ENCODE measurements around the gene MRFAP1L1.

MRFAP1L1 gene

DNA sequence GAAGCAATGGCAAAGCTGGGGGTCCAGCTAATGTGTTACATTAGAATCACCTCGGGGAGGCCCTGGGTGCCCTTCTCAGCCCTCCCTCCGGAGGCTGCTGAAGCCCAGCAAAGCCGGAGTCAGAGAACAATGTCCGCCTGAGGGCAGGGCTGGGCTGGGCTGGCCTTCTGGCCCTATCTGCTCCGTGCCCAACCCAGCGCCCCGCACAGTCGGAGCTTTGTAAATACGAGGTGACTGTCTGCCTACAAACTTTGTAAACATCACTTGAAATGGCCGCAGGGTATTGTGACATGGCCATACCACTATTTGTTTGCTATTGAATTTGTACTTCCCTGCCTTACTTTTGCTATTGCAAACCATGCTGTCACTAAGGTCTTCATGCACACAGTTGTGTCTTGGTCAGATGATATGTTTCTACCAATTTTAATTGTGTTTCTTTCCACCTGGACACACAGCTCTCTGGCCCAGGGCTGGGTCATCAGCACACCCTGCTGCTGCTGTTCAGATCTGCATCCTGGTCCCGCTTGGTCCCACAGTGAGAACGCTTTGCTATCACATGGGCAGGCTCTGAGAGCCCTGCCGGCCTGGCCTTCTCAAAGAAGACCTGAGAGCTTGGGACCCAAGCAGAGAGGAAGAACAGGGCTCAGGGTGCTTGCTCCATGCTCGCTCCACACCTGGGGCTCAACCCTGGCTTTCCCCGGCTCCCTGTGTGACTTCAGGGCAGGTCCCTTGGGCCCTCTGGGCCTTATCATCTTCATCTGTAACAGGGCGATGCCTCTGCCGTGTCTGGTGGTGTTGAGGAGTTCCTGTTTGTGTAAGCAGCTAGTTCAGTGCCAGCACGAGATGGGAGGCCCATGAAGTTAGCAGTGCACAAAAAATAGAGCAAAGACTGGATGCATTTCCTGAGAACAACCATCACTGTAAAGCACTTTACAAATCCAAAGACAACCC, 13.7 kb downstream of the MRFAP1L1 start:
- no peak for DNase-seq
- intact Hi-C loops (cut with DNase I) = no loop called here

DNA sequence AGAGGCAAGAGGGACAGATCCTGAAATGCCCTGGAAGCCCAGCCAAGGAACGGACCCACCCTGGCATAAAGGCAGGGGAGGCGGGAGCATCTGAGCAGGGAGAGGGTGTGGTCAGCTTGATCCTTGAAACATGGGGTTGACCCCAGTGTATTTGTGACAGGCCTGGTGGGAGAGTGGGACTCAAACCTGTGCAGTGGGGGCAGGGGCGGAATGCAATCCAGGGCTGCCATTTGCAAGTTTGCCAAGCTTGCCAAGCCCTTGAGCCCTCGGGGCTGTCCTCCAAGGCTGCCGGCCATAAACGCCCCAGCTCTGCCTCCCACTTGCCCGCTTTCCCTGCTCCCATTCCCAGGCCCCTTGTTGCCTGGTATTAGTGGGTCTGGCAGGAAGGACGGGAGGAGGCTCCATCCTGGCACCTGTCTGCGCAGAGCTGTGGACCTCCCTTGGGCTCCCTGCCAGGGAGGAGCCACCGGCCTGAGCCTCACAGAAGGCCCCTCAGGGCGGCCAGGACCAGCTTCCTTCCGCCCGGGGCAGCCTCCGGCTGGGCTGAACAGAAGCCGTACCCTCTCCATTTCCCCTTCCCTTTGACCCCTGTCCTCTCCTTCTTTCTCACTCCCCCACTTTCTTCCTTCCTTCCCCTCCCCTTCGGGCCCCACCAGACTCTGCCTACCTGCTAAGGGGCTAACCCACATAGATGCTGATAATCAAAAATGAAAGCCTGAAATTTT, 15.3 kb downstream of the MRFAP1L1 start:
- DNase-seq = no peak
- intact Hi-C loops (cut with DNase I) = no loop called here

DNA sequence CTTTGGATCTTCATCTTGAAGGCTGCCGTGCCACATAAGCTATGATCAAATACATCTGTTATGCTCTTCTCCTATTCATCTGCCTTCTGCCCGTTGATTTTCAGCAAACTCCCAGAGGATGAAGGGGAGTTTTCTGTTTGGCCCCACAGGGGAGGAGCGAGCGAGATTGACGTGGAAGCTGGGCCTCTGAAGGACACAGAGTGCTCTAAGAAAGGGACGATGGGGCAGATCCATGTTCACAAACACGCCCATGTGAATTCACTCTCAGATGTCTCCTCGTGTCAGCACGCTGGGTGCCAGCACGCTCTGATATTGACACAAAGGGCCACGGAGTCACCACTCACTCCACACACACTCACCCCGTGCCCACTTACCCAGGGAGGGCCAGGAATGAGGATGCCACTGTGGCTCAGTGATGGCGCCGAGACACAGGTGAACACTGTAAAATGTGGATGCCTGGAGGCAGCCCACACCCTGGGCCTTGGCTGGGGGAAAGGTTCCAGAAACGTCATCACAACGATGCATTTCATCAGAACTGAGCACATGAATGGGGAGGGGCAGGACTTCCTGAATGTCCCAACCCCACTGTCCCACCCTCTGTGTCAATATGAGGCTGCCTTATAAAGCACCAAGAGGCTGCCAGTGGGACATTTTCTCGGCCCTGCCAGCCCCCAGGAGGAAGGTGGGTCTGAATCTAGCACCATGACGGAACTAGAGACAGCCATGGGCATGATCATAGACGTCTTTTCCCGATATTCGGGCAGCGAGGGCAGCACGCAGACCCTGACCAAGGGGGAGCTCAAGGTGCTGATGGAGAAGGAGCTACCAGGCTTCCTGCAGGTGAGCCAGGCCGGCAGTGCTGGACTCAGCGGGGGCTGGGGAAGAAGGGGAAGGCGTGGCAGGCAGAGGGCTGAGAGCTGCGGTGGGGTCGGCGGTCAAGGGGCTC, 16.2 kb downstream of the MRFAP1L1 start, which contains the start of gene S100P:
TSS of gene S100P (plus strand) at position 648 of the 946 bp plus-strand sequence. CDS start at position 703, 55 bp downstream.
- DNase-seq = no peak
- intact Hi-C loops (cut with DNase I) = no loop called here

DNA sequence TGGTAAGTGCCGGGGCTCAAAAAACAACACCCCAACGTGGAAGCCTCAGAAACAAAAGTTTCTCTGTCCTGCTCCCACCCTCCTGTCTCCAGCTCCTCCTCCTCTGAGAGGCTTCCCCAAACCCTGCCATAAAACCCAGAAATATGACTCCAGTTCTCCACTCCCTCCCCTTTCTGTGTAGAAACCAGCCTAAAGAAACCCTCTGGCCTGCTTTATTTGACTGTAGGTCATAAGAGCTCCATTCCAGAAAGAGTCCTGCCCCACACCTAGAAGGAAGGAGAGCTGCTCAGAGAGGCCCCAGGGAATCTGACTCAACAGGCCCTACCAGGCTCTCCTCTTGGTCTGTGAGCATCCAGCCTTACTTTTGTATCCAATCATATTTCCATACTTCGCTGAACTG, 16.9 kb downstream of the MRFAP1L1 start:
- intact Hi-C loops (cut with DNase I) = no loop called here
- DNase-seq = no peak

DNA sequence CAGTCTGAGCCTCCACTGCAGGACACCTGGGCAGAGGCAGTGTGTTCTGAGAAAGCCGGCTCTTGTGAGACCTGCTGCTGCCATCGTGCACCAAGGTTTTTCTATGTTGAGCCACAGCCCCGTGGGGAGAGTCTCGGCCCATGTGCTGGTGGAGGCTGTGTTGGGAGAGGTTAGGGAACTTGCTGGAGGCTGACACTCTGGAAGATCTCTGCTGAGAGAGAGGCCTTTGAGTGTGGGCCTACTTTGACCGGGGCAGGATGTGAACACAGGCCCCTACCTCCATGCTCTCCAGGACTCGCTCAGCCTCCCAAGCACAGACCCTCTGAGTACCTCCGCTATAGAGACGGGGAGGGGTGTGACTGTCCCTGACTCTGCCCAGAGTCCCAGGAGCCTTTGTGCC, 17.3 kb downstream of the MRFAP1L1 start:
- intact Hi-C loops (cut with DNase I) = no loop called here
- no peak for DNase-seq

DNA sequence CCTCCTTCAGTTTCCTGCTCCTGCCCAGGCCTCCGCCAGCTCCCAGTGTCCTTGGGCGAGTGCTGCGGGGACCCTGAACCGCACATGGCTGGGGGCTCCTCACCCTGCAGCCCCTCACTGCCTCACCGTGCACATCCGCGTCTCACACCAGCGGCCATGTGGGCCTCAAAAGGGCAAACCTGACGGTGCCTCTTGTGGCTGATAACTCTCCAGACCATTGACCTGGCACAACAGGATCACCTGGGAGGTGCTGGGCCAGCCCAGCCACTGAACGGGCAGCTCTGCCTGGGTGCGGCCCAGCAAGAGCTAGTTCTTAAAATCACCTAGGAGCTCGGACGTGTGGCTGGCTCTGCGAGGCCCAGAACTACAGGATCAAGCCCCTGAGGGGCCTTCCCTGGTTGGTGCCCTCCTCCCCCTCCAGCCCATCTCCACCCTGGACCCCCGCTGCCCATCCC, 20.1 kb downstream of the MRFAP1L1 start:
- DNase-seq = no peak
- intact Hi-C loops (cut with DNase I) = no loop called here

DNA sequence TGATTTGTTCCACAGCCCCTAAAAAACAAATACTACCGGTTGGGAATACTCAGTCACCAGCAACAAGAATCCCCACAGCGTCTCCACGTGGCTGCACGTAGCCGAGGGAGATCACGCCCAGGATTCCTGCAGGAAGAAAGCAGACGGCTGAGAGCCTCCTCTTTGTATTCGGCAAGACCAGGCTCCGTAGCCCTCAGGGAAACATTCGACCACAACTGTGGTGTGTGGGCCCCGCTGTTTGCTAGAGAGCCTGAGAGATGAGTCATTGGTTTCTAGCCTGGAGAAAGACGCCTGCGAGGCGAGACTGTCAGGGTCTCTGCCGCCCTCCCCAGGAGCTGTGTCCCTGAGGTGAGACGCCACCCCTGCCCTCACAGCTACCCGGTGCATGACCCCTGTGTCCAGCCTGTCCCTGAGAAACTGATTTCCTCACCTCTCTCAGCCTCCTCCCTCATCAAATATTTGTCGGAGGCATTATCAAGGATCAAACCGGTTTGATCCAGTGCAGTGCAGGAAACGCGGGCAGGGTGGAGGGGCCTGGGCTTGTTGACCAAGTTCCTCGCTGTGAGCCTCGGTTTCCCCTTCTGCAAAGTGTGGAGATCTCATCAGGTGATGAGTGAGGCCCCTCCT, 20.7 kb downstream of the MRFAP1L1 start:
- DNase-seq = no peak
- intact Hi-C loops (cut with DNase I) = no loop called here

DNA sequence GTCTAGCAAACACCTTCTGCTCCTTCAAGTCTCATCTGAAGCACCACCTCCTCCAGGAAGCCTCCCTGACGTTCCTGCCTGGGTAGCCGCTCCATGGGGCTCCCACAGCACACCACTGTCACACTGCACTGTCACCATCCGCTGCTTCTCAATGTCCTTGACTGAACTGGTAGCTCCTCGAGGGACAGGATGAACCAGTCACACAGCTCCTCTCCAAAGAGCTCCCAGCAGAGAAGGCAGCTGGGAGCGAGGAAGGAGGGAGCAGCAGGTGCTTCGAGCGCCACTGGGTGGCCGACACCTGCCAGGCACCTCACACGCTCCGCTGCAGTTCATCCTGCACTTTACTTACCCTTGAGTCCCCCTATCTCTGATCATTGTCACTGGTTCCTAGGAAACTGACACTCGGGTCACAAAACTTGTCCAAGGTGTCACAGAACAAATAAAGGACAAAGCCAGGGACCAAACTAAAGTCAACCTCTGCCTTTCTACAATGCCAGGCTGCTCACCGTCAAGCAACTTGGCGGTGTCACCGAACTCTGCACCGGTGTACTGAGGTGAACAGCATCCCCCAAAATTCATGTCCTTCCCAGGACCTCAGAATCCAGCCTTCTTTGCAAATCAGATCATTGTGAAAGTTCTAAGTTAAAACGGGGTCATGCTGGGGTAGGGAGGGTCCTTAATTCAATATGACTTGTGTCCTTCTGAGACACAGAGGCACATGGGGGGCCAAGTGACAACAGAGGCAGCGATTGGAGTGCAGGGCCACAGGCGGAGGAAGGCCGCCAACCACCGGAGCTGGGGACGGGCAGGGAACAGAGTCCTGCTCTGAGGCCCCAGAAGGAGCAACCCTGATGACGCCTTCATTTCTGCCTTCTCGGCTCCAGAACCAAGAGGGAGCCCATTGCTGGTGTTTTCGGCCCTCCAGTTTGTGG, 21.5 kb downstream of the MRFAP1L1 start:
- no peak for DNase-seq
- intact Hi-C loops (cut with DNase I) = no loop called here

DNA sequence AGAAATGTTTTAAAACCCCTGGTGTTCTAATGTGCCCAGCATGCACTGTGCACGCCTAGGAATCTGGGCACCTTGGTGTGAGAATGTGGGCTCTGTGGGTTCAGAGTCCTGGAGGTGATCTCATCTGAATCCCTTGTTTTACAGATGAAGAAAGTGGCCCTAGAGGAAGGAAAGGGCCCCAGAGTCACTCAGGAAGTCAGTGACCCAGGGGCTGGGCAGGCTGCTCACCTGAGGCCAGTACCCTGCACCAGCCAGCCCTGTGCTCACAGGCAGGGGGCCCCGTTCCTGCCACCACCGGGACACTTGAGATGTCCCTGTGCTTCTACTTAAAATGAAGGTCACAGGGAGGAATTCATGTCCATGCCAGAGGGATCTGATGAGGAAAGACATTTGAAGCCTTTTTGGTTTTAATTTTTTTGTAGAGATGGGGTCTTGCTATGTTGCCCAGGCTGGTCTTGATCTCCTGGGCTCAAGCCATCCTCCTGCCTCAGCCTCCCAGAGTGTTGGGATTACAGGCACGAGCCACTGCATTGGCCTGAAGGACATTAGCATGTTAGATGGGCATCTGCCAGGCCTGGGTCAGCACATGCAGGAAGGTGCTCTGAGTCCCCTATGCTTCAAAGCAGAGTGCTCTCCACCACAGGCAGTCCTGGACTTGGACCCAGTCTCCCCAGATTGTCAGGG, 23.4 kb downstream of the MRFAP1L1 start:
- no peak for DNase-seq
- intact Hi-C loops (cut with DNase I) = no loop called here

DNA sequence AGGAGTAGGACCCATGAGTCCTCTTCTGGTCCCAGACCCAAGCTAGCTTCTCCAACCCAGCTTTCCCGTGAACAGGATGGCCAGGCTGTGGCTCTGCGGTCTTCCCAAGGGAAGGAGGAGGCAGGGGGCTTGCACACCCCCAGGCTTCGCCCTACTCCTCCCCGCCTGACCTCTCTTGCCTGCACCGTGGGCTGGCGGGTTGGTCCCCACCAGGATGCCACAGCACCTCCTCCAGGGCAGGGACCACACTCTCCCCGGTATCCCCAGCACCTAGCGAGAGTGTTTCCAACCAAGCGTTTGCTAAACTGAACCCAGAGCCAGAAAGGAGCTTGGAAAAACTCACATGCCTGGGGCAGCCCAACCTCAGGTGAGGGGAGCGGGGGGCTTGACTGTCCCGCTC, 25.0 kb downstream of the MRFAP1L1 start:
- no peak for DNase-seq
- intact Hi-C loops (cut with DNase I) = no loop called here

DNA sequence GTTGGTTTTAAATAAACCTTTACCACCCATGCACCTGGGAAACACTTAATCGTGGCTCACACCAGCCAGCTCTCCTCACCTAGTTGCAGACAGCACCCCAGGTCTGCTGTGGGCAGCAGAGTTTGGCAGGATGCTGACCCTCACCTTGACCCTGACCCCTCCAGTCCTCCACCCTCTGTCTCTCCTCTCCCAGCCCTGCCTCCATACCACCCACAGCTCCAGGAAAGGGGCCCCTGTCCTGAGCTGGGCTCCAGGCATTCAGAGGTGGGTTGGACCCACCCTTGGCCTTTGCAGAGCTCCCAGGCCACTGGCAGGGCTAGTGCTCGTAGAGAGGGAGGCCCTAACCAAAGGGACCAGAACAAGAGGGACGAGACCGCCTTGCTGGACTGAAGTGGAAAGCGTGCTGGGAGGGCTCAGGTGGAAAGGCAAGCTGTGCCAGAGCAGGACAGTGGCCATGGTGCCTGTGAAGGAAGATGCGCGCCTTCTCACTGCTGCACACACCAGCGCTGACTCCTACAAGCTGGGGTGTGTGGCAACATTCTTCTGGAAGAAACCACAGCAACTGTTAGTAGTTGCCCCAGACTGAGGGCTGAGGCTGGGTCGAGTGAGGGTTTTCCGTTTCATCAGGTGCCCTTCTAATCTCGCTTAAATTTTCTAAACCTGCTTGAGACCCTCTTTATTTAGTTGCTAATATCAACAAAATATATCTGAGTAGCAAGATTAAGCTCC, 26.6 kb downstream of the MRFAP1L1 start:
- no peak for DNase-seq
- intact Hi-C loops (cut with DNase I) = no loop called here

DNA sequence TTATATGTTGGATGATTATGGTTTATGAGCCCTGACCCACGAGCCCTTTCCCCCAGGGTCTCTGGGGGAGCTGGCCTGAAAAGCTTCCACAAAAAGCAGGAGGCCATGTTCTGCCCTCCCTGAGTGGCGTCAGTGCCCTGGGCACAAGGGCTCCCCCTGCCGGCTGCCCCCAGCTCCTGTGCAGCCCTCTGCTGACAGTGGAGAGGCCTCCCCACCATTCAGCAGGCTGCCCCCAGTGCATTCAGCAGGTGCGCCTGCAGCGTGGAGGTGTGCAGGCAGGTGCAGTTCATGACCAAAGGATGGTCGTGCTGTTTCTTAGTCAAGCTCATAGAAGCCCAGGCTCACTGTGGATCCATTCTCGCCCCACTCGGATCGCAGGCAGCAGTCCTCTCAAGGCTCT, 28.5 kb downstream of the MRFAP1L1 start:
- no peak for DNase-seq
- intact Hi-C loops (cut with DNase I) = no loop called here

DNA sequence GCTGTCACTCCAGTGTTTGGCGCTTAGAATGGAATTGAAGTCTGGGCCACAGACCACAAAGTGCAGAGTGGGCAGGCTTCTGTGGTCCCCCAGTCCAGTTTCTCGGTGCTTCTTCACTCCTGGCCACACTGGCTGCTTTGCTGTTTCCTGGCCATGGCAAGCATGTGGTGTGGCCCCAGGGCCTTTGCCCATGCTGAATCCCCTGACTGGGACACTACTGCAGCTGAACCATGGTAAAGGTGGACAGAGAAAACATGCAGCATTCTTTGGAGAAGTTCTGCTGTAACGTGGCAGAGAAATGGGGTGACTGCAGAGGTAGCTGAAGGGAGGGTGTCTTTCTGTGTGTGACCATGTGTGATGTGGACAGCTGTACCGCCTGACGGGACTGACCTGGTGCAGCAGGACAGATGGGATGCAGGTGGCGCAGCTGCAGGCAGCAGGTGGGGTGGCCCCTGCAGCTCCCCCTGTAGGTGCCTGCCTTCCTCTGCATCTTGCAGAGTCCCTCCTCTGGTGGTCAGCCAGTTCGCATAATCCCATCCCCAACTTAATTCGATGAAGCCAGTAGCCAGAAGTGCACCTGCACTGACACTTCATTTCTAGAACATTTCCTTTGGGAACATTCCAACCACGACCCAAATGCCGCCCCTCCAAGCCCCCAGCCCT, 29.2 kb downstream of the MRFAP1L1 start:
- intact Hi-C loops (cut with DNase I) = no loop called here
- DNase-seq = no peak

DNA sequence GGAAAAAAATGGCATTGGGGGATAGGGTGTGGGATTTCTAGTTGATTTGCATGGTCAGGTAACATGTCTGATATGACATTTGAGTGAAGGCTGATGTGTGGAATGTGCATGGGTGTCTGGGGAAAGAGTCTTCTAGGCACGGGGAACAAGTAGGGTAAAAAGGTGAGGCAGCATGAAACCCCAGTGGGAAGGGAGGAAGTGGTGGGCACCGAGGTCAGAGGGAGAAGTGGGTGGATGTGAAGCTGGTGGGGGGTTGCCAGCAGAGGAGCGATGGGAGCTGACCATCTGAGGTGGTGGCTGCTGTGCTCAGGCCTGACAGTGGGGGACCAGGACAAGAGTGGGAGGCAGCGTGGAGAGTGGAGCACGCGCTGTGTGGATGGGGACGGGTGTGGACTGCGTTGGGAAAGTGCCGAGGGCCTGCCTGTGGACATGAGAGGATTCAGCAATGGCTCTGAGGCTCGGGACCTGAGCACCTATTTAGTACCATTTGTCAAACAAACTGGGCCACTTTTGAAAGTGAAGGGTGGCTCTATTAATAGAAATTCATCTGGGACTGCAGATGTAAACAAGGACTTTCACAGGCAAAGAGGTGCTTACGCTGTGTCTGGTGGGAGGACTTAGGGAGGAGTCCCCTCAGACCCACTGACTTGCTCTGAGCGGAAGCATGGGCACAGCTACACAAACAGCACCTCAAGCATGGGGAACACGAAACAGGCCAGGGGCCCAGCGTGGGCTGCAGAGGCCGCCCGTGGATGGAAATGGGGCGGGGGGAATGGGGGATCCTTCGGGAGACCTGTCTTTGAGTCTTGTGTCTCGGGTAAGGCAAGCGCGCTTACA, 32.7 kb downstream of the MRFAP1L1 start:
- intact Hi-C loops (cut with DNase I) = no loop called here
- DNase-seq = no peak

Data from head of caudate nucleus (tissue), 42 donors.